Vagina (tissue), 2 donors: ENCODE measurements around the gene SLC19A3.

Source experiments
- CTCF ChIP-seq, 3 experiments: fragments of 450-650 bp in 2 of 3; fragments of 200-600 bp in 1 of 3; sonication (generic) in 1 of 3; IDR thresholded peaks; one replicate each; pipeline ENCODE4 v1.5.1; 2017 to 2019; ENCODE audit warnings: antibody characterized with exemption in 3 of 3, mild to moderate bottlenecking in 2 of 3, moderate library complexity in 2 of 3
- POLR2A ChIP-seq, 2 donors: fragments of 450-650 bp; IDR thresholded peaks; one replicate each; pipeline ENCODE4 v1.6.1; 2017; ENCODE audit warnings: antibody characterized with exemption in 2 of 2, mild to moderate bottlenecking in 2 of 2, moderate library complexity in 2 of 2
- POLR2AphosphoS5 ChIP-seq, 2 donors: sonication (generic); formaldehyde crosslinking; IDR thresholded peaks; one replicate each; pipeline ENCODE4 v1.9.0; 2017; ENCODE audit warnings: antibody characterized with exemption in 2 of 2, mild to moderate bottlenecking in 2 of 2, low read depth in 1 of 2; ENCODE audit not compliant: insufficient read depth in 1 of 2

GRCh38 chr2:227765788-227766372 is 48.1 kb upstream of the SLC19A3 start:
- TF ChIP-seq CTCF (IDR thresholded peaks at IDR 0.05) = no peak
- TF ChIP-seq POLR2AphosphoS5 (IDR thresholded peaks at IDR 0.05; ENCODE audit: insufficient read depth in 1 of 2, low read depth in 1 of 2) = no peak
- TF ChIP-seq POLR2A (IDR thresholded peaks at IDR 0.05) = no peak
